IMR-90 (cell line): ENCODE results near the gene SNX25. TPM values are rescaled to one million over a fixed set of nuclear protein-coding genes. Genes with fewer than 3 reads are reported as not detected.

Experiments used
- ATAC-seq: fragments of 200-7000 bp; cut with Tn5 transposase; 2 replicates; pipeline ENCODE4 v1.9.1; 2020; ENCODE audit warnings: low read depth, mild to moderate bottlenecking, moderate library complexity
- BruUV-seq: library from RNA; stranded (reverse); fragments of 400-500 nt; replicated peaks from 2 replicates; lab custom pipeline; 2021; lab: Mats Ljungman, UMichigan
- CTCF ChIA-PET: fragments of 300-600 bp; formaldehyde crosslinking; extraction: SDS; loops from one replicate; lab custom pipeline; 2021; ENCODE audit warnings: antibody characterized with exemption; lab: Yijun Ruan, JAX
- POLR2A ChIA-PET: fragments of 300-600 bp; sonication (Branson Sonifier 250); formaldehyde crosslinking; loops from one replicate; lab custom pipeline; 2022; ENCODE audit warnings: antibody characterized with exemption; ENCODE audit not compliant: unreplicated experiment; lab: Charles Lee
- DNase-seq: peaks from one replicate; pipeline ENCODE4 v3.0.0; 2013
- H2AFZ ChIP-seq: replicated peaks from 2 replicates; pipeline ENCODE3; 2013; ENCODE audit warnings: low read length, mild to moderate bottlenecking; ENCODE audit not compliant: poor library complexity
- H2AK5ac ChIP-seq: 2 replicates; pipeline ENCODE4 v1.6.1; 2013; ENCODE audit warnings: low read depth, low read length, inconsistent platforms
- H2AK9ac ChIP-seq: replicated peaks from 2 replicates; pipeline ENCODE3; 2013; ENCODE audit warnings: mild to moderate bottlenecking, low read depth, low read length, moderate library complexity; ENCODE audit not compliant: poor library complexity
- H2BK120ac ChIP-seq: 2 replicates; pipeline ENCODE4 v1.6.1; 2013; ENCODE audit warnings: low read depth, low read length, inconsistent platforms
- H2BK15ac ChIP-seq: 3 replicates; pipeline ENCODE4 v1.6.1; 2013; ENCODE audit warnings: low read depth, low read length, inconsistent platforms
- H2BK20ac ChIP-seq: 2 replicates; pipeline ENCODE4 v1.6.1; 2013; ENCODE audit warnings: low read depth, mild to moderate bottlenecking, inconsistent platforms, low read length, moderate library complexity
- H2BK5ac ChIP-seq: 2 replicates; pipeline ENCODE4 v1.6.1; 2013; ENCODE audit warnings: mild to moderate bottlenecking, low read depth, low read length, inconsistent platforms; ENCODE audit not compliant: poor library complexity, severe bottlenecking
- H3K14ac ChIP-seq: replicated peaks from 2 replicates; pipeline ENCODE4 v1.6.1; 2013; ENCODE audit warnings: low read depth, low read length, inconsistent platforms
- H3K18ac ChIP-seq: 2 replicates; pipeline ENCODE4 v1.6.1; 2013; ENCODE audit warnings: low read depth, low read length, control low read depth
- H3K23ac ChIP-seq: 2 replicates; pipeline ENCODE4 v1.6.1; 2013; ENCODE audit warnings: low read depth, low read length, inconsistent platforms
- H3K27ac ChIP-seq: 2 replicates; pipeline ENCODE4 v1.5.1; 2013; ENCODE audit warnings: mild to moderate bottlenecking, control low read depth, low read length; ENCODE audit not compliant: insufficient read depth
- H3K27me3 ChIP-seq: 2 replicates; pipeline ENCODE4 v1.6.1; 2013; ENCODE audit warnings: low read length; ENCODE audit not compliant: control insufficient read depth, insufficient read depth
- H3K36me3 ChIP-seq: 2 replicates; pipeline ENCODE4 v1.6.1; 2013; ENCODE audit warnings: low read length, mixed read lengths; ENCODE audit not compliant: control insufficient read depth, insufficient read depth
- H3K4ac ChIP-seq: 2 replicates; pipeline ENCODE4 v1.6.1; 2013; ENCODE audit warnings: low read depth, low read length, inconsistent platforms
- H3K4me1 ChIP-seq: 2 replicates; pipeline ENCODE4 v1.6.1; 2013; ENCODE audit warnings: low read length, mixed read lengths; ENCODE audit not compliant: control insufficient read depth, insufficient read depth
- H3K4me2 ChIP-seq: 2 replicates; pipeline ENCODE4 v1.6.1; 2013; ENCODE audit warnings: low read depth, mild to moderate bottlenecking, control low read depth, low read length, moderate library complexity
- H3K4me3 ChIP-seq: 2 replicates; pipeline ENCODE4 v1.5.1; 2013; ENCODE audit warnings: low read depth, mild to moderate bottlenecking, control low read depth, low read length, moderate library complexity; ENCODE audit not compliant: insufficient read depth
- H3K56ac ChIP-seq: 2 replicates; pipeline ENCODE4 v1.6.1; 2013; ENCODE audit warnings: low read length, inconsistent platforms; ENCODE audit not compliant: insufficient read depth; ENCODE audit errors: extremely low read depth
- H3K79me1 ChIP-seq, 2 experiments: 2 replicates each; pipeline ENCODE4 v1.6.1; 2013; ENCODE audit warnings: low read length in 2 of 2, inconsistent platforms in 1 of 2, low read depth in 1 of 2
- H3K9ac ChIP-seq: 2 replicates; pipeline ENCODE4 v1.6.1; 2013; ENCODE audit warnings: low read depth, low read length, control low read depth
- H3K9me1 ChIP-seq: 2 replicates; pipeline ENCODE4 v1.6.1; 2013; ENCODE audit warnings: low read length, inconsistent platforms; ENCODE audit not compliant: insufficient read depth
- H3K9me3 ChIP-seq: 2 replicates; pipeline ENCODE4 v1.6.1; 2013; ENCODE audit warnings: low read length; ENCODE audit not compliant: control insufficient read depth, insufficient read depth
- H4K20me1 ChIP-seq: 2 replicates; pipeline ENCODE4 v1.6.1; 2013; ENCODE audit warnings: low read length, inconsistent platforms; ENCODE audit not compliant: insufficient read depth
- H4K5ac ChIP-seq: 2 replicates; pipeline ENCODE4 v1.6.1; 2013; ENCODE audit warnings: mild to moderate bottlenecking, low read depth, low read length, control low read depth
- H4K8ac ChIP-seq, 2 experiments: 2 replicates each; pipeline ENCODE4 v1.6.1; 2013; ENCODE audit warnings: low read depth in 2 of 2, low read length in 2 of 2, control low read depth in 1 of 2, inconsistent platforms in 1 of 2
- H4K91ac ChIP-seq: 2 replicates; pipeline ENCODE4 v1.6.1; 2013; ENCODE audit warnings: low read depth, low read length, inconsistent platforms; ENCODE audit not compliant: insufficient read depth
- BHLHE40 ChIP-seq: fragments of 150-350 bp; IDR thresholded peaks from 2 replicates; pipeline ENCODE4 v1.6.1; 2016; ENCODE audit warnings: mild to moderate bottlenecking, low read depth, low read length
- CEBPB ChIP-seq: IDR thresholded peaks from 2 replicates; pipeline ENCODE4 v1.6.1; 2012; ENCODE audit warnings: low read depth, low read length, improper control_type of control experiment
- ELK1 ChIP-seq: fragments of 150-350 bp; IDR thresholded peaks from 2 replicates; pipeline ENCODE4 v1.6.1; 2016; ENCODE audit warnings: low read depth, mild to moderate bottlenecking, low read length, moderate library complexity, borderline replicate concordance
- FOS ChIP-seq: fragments of 150-350 bp; IDR thresholded peaks from 2 replicates; pipeline ENCODE4 v1.6.1; 2016; ENCODE audit warnings: low read depth, low read length
- MAFK ChIP-seq: IDR thresholded peaks from 2 replicates; pipeline ENCODE4 v1.6.1; 2012; ENCODE audit warnings: low read depth, low read length, improper control_type of control experiment
- MAZ ChIP-seq: IDR thresholded peaks from 2 replicates; pipeline ENCODE4 v1.6.1; 2012; ENCODE audit warnings: low read depth, mild to moderate bottlenecking, low read length, improper control_type of control experiment, moderate library complexity, borderline replicate concordance
- MXI1 ChIP-seq: IDR thresholded peaks from 2 replicates; pipeline ENCODE4 v1.6.1; 2012; ENCODE audit warnings: low read depth, mild to moderate bottlenecking, low read length, moderate library complexity, borderline replicate concordance
- NFE2L2 ChIP-seq: fragments of 150-350 bp; IDR thresholded peaks from 2 replicates; pipeline ENCODE4 v1.6.1; 2016; ENCODE audit warnings: low read depth, mild to moderate bottlenecking, low read length
- POLR2A ChIP-seq: IDR thresholded peaks from 2 replicates; pipeline ENCODE4 v1.6.1; 2012; ENCODE audit warnings: mild to moderate bottlenecking, low read depth, low read length
- RAD21 ChIP-seq: IDR thresholded peaks from 2 replicates; pipeline ENCODE4 v1.6.1; 2012; ENCODE audit warnings: low read length, improper control_type of control experiment
- RCOR1 ChIP-seq: IDR thresholded peaks from 2 replicates; pipeline ENCODE4 v1.6.1; 2012; ENCODE audit warnings: mild to moderate bottlenecking, low read length, improper control_type of control experiment; ENCODE audit not compliant: insufficient replicate concordance
- RFX5 ChIP-seq: IDR thresholded peaks from 2 replicates; pipeline ENCODE4 v1.8.0; 2012; ENCODE audit warnings: low read depth, mild to moderate bottlenecking, low read length, moderate library complexity
- SMC3 ChIP-seq: fragments of 150-350 bp; IDR thresholded peaks from 2 replicates; pipeline ENCODE4 v1.6.1; 2016; ENCODE audit warnings: low read depth, mild to moderate bottlenecking, antibody characterized with exemption, low read length, moderate library complexity
- WGBS, 2 experiments: methylation state at CpG; one replicate each; pipeline versions ENCODE4 v1.1.5 to v1.1.7; 2013; ENCODE audit warnings: missing lambda C conversion rate in 2 of 2; ENCODE audit not compliant: insufficient read length in 1 of 2; ENCODE audit errors: extremely low coverage in 2 of 2; 5-methylcytosine and 5-hydroxymethylcytosine counted together
- dilution Hi-C: fragments of 300-500 bp; cut with HindIII; formaldehyde crosslinking; loops from one replicate; pipeline ENCODE4 v1.14.3; 2018; ENCODE audit warnings: low sequenced_read_pairs; ENCODE audit not compliant: unreplicated experiment
- in situ Hi-C: fragments of 300-500 bp; cut with MboI; formaldehyde crosslinking; loops from 3 replicates; pipeline ENCODE4 v1.14.3; 2019; ENCODE audit warnings: low sequenced_read_pairs, inconsistent platforms, mixed read lengths
- intact Hi-C: fragments of 100-400 bp; cut with micrococcal nuclease; formaldehyde crosslinking; loops from 2 replicates; pipeline ENCODE4 v1.10.0; 2022
- polyA plus RNA-seq, 3 experiments: library from polyadenylated mRNA; depleted of rRNA; stranded (reverse); fragments of >200 nt; gene quantifications; 2 replicates each; pipeline ENCODE4 v1.2.3, GENCODE V29; 2012; ENCODE audit warnings: low replicate concordance in 1 of 3
- total RNA-seq: library from RNA; depleted of rRNA; stranded (reverse); fragments of >200 nt; gene quantifications from 2 replicates; pipeline ENCODE4 v1.2.3, GENCODE V29; 2012
- TF ChIP-seq, protein P1 (sequence below): fragments of 150-350 bp; IDR thresholded peaks from 2 replicates; pipeline ENCODE4 v1.6.1; 2017; ENCODE audit warnings: mild to moderate bottlenecking, antibody characterized with exemption, low read length, low read depth
- TF ChIP-seq, protein P2 (sequence below): conservative IDR thresholded peaks from 2 replicates; pipeline ENCODE4 v1.5.1; 2012; ENCODE audit warnings: mild to moderate bottlenecking, low read depth, low read length, improper control_type of control experiment

SNX25 gene
- total and polyA plus RNA-seq, 2 of the 4 experiments (the other 2 are of a cell fraction) = 11.4 to 28.3 TPM

DNA sequence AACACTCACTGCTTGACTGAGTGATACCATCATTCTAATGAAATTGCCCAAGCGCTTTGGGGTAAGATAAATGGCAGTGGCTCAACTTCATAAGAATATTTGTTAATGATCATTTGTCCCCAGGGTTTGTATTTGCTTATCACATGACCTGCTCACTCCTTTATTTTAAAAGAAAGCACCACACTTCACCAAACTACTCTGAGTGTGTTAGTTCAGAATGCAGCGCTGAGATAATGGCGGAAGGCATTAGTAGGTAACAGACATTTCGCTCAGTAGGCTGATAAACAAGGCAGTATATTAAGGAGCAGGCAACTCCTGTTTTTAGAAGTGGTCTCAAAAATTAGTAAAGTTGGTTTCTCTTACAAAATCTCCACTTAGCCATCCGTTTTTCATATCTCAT is 1.6 kb downstream of the SNX25 start:
- Histone ChIP-seq H3K4me3 (peak overlapping the region; percentile 93), H2BK20ac (no peak overlapping the region), H4K8ac (peak overlapping the region in 1 of 2 experiments; percentile 8; a peak in 1 of 4 replicates), H3K27ac (no peak overlapping the region), H3K14ac (peak overlapping the region; percentile 64; the same call in 1 of the 2 replicates), H3K4me2 (peak overlapping the region; percentile 68), H3K36me3 (no peaks in the 10 kb centered on the region), H2BK120ac (peak overlapping the region; percentile 60; the same call in 1 of the 2 replicates), H3K27me3 (no peaks in the 10 kb centered on the region), H4K5ac (no peak overlapping the region), H3K9me3 (no peaks in the 10 kb centered on the region), H2AFZ (no peak overlapping the region), H3K9me1 (peaks cover 4% of the 10 kb centered on the region; the same call in 1 of the 2 replicates), H3K4ac (peak overlapping the region; percentile 74; the same call in 1 of the 2 replicates), H3K9ac (peak overlapping the region; percentile 90; the same call in 1 of the 2 replicates), H3K18ac (no peak overlapping the region; the same call in 1 of the 2 replicates), H2BK5ac (peak overlapping the region; percentile 62), H4K20me1 (0 out of 2 replicates have a peak, but pooled peaks cover 7% of the 10 kb centered on the region), H2BK15ac (0 out of 3 replicates have a peak overlapping the region, but pooled peaks have one; percentile 73), H3K23ac (peak overlapping the region; percentile 95), H3K79me1 (peaks cover 28 to 41% of the 10 kb centered on the region in 2 experiments), H2AK5ac (0 out of 2 replicates have a peak overlapping the region, but pooled peaks have one; percentile 70), H2AK9ac (no peak overlapping the region), H3K56ac (peak overlapping the region; percentile 50; the same call in 1 of the 2 replicates), H3K4me1 (peaks cover 6% of the 10 kb centered on the region; the same call in 1 of the 2 replicates), H4K91ac (no peak overlapping the region)
- POLR2A ChIA-PET = interaction anchor here (0.6 kb wide), 1 partner anchor 94 kb away, joined by 3 read pairs; no protein-coding TSS in a partner anchor
- intact Hi-C loops (loop anchor here (10.0 kb wide), 1 partner anchor 154 kb away; no protein-coding TSS in a partner anchor), dilution Hi-C loops (no loop called here), in situ Hi-C loops (no loop called here)
- CTCF ChIA-PET = no interaction called here
- WGBS, 2 experiments = no CpG with 5 or more reads among the region's 5 CpGs
- DNase-seq (peak; percentile 28), ATAC-seq (no peak)
- BruUV-seq = no TSS peak
- TF ChIP-seq RFX5 (no peak), CEBPB (no peak), BHLHE40 (no peak), SMC3 (no peak), MAZ (no peak), FOS (no peak), POLR2A (no peak), MAFK (no peak), MXI1 (no peak), RAD21 (no peak), ELK1 (no peak), NFE2L2 (no peak), RCOR1 (no peak)
- TF ChIP-seq, protein P1, sequence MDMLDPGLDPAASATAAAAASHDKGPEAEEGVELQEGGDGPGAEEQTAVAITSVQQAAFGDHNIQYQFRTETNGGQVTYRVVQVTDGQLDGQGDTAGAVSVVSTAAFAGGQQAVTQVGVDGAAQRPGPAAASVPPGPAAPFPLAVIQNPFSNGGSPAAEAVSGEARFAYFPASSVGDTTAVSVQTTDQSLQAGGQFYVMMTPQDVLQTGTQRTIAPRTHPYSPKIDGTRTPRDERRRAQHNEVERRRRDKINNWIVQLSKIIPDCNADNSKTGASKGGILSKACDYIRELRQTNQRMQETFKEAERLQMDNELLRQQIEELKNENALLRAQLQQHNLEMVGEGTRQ = no peak
- TF ChIP-seq, protein P2, sequence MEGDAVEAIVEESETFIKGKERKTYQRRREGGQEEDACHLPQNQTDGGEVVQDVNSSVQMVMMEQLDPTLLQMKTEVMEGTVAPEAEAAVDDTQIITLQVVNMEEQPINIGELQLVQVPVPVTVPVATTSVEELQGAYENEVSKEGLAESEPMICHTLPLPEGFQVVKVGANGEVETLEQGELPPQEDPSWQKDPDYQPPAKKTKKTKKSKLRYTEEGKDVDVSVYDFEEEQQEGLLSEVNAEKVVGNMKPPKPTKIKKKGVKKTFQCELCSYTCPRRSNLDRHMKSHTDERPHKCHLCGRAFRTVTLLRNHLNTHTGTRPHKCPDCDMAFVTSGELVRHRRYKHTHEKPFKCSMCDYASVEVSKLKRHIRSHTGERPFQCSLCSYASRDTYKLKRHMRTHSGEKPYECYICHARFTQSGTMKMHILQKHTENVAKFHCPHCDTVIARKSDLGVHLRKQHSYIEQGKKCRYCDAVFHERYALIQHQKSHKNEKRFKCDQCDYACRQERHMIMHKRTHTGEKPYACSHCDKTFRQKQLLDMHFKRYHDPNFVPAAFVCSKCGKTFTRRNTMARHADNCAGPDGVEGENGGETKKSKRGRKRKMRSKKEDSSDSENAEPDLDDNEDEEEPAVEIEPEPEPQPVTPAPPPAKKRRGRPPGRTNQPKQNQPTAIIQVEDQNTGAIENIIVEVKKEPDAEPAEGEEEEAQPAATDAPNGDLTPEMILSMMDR = no peak
